Activated CD8-positive, alpha-beta T cell treated with anti-CD3 and anti-CD28 coated beads for 36 hours (primary cell): ENCODE data around the gene SV2A. TPM values are rescaled to one million over a fixed set of nuclear protein-coding genes. Genes with fewer than 3 reads are reported as not detected.

ENCODE experiments used
- ATAC-seq: fragments of 200-7000 bp; cut with Tn5 transposase; one replicate; pipeline ENCODE4 v1.10.0; 2021; ENCODE audit warnings: mild to moderate bottlenecking, moderate library complexity
- CTCF ChIA-PET: fragments of 350-600 bp; sonication (Branson Sonifier 250); formaldehyde crosslinking; loops from one replicate; lab custom pipeline; 2021; ENCODE audit warnings: antibody characterized with exemption; lab: Charles Lee
- POLR2A ChIA-PET: fragments of 350-600 bp; sonication (Branson Sonifier 250); formaldehyde crosslinking; loops from one replicate; lab custom pipeline; 2021; ENCODE audit warnings: antibody characterized with exemption; lab: Charles Lee
- DNase-seq: peaks from one replicate; pipeline ENCODE4 v3.0.0-alpha.2; 2020
- H3K27ac Mint-ChIP-seq: one replicate; pipeline ENCODE4 v1.8.0; 2021; ENCODE audit warnings: mild to moderate bottlenecking, mixed read lengths
- H3K27me3 Mint-ChIP-seq: one replicate; pipeline ENCODE4 v1.8.0; 2021; ENCODE audit warnings: mixed read lengths
- H3K36me3 Mint-ChIP-seq: one replicate; pipeline ENCODE4 v1.8.0; 2021; ENCODE audit warnings: low read depth, mixed read lengths
- H3K4me1 Mint-ChIP-seq: one replicate; pipeline ENCODE4 v1.8.0; 2021; ENCODE audit warnings: low read depth, mixed read lengths
- H3K4me3 Mint-ChIP-seq: one replicate; pipeline ENCODE4 v1.8.0; 2021; ENCODE audit warnings: mild to moderate bottlenecking, moderate library complexity, mixed read lengths
- H3K9me3 Mint-ChIP-seq: one replicate; pipeline ENCODE4 v1.8.0; 2021; ENCODE audit warnings: mixed read lengths
- CTCF ChIP-seq: fragments of 200-600 bp; IDR thresholded peaks from one replicate; pipeline ENCODE4 v1.8.0; 2022; ENCODE audit warnings: antibody characterized with exemption, mild to moderate bottlenecking
- intact Hi-C: fragments of 100-400 bp; cut with micrococcal nuclease; formaldehyde crosslinking; loops from one replicate; pipeline ENCODE4 v1.10.0; 2022
- total RNA-seq, 2 experiments: library from RNA; stranded (reverse); gene quantifications; one replicate each; pipeline ENCODE4 v1.2.3, GENCODE V29; 2021

Gene SV2A
- total RNA-seq, 2 experiments from 2014 or later: 8.2 to 9.1 TPM

GRCh38 chr1:149937759-149938158 lies 20.1 kb upstream of the SV2A start:
- H3K27ac Mint-ChIP-seq: peak overlapping the region; percentile 32
- ATAC-seq: peak; percentile 65
- DNase-seq: peak; percentile 50
- no peaks in the 10 kb centered on the region for H3K36me3 Mint-ChIP-seq
- H3K27me3 Mint-ChIP-seq: no peaks in the 10 kb centered on the region
- no peak overlapping the region for H3K4me3 Mint-ChIP-seq
- peaks cover 26% of the 10 kb centered on the region for H3K4me1 Mint-ChIP-seq
- H3K9me3 Mint-ChIP-seq: no peaks in the 10 kb centered on the region
- no peak for TF ChIP-seq CTCF
- ChIA-PET CTCF (no interaction called here), POLR2A (interaction anchor here (0.6 to 1.9 kb wide), 5 partner anchors 10 to 292 kb away, joined by 3 to 10 read pairs (median 4); partner anchors contain the start of gene SF3B4)
- intact Hi-C loops: no loop called here

GRCh38 chr1:149936992-149937705 lies 19.5 kb upstream of the SV2A start:
- ChIA-PET CTCF (no interaction called here), POLR2A (interaction anchor here (1.0 to 1.9 kb wide), 4 partner anchors 9 to 72 kb away, joined by 3 to 10 read pairs (median 6); partner anchors contain the start of gene SF3B4)
- intact Hi-C loops: no loop called here
- H3K4me1 Mint-ChIP-seq: peaks cover 26% of the 10 kb centered on the region
- H3K4me3 Mint-ChIP-seq: peak overlapping the region; percentile 5
- DNase-seq: no peak
- H3K27me3 Mint-ChIP-seq: no peaks in the 10 kb centered on the region
- no peak for TF ChIP-seq CTCF
- H3K9me3 Mint-ChIP-seq: no peaks in the 10 kb centered on the region
- H3K36me3 Mint-ChIP-seq: no peaks in the 10 kb centered on the region
- ATAC-seq: no peak
- H3K27ac Mint-ChIP-seq: peak overlapping the region; percentile 32

- Mint-ChIP-seq H3K27ac (peak within 1 kb of the TSS; percentile 32), H3K9me3 (no peaks in the 10 kb centered on the region), H3K27me3 (no peaks in the 10 kb centered on the region), H3K4me3 (peak within 1 kb of the TSS; percentile 5), H3K4me1 (peaks cover 30% of the 10 kb centered on the region), H3K36me3 (no peaks in the 10 kb centered on the region)
- no peak for TF ChIP-seq CTCF
- DNase-seq: no peak
- ChIA-PET POLR2A (interaction anchor here (1.4 kb wide), 1 partner anchor 18 kb away, joined by 4 read pairs; no protein-coding TSS in a partner anchor), CTCF (no interaction called here)
- intact Hi-C loops: no loop called here
- no peak for ATAC-seq
Measured at GRCh38 chr1:149936170-149936991, 18.7 kb upstream of the SV2A start, which contains the start of gene MTMR11. MTMR11 (minus strand) TSS chr1:149936879; CDS start chr1:149936647, 232 bp downstream.

- intact Hi-C loops: no loop called here
- Mint-ChIP-seq H3K4me1 (peaks cover 26% of the 10 kb centered on the region), H3K27ac (no peak overlapping the region), H3K27me3 (no peaks in the 10 kb centered on the region), H3K4me3 (no peak overlapping the region), H3K9me3 (no peaks in the 10 kb centered on the region), H3K36me3 (no peaks in the 10 kb centered on the region)
- ChIA-PET POLR2A (interaction anchor here (7.2 kb wide), 1 partner anchor 47 kb away, joined by 62 read pairs; a partner anchor contains a TSS), CTCF (interaction anchor here (1.7 kb wide), 1 partner anchor 28 kb away, joined by 5 read pairs; no protein-coding TSS in a partner anchor)
- ATAC-seq (no peak), DNase-seq (no peak)
- TF ChIP-seq CTCF: no peak
Measured at GRCh38 chr1:149934356-149934755, 16.7 kb upstream of the SV2A start.
